Naive thymus-derived CD8-positive, alpha-beta T cell (primary cell): Measurements from ENCODE around the gene DSCAML1. TPM values are rescaled to one million over a fixed set of nuclear protein-coding genes. Genes with fewer than 3 reads are reported as not detected.

Experiments
- ATAC-seq, 2 donors: fragments of 150-1000 bp; cut with Tn5 transposase in 1 of 2; sonication (Bioruptor Pico), chemical (Tn5 transposase) in 1 of 2; 1 replicate in 1 of 2; 2 replicates in 1 of 2; pipeline ENCODE4 v1.10.0; 2021; ENCODE audit warnings: mild to moderate bottlenecking in 2 of 2, moderate library complexity in 2 of 2
- POLR2A ChIA-PET: fragments of 350-600 bp; sonication (Branson Sonifier 250); formaldehyde crosslinking; loops from one replicate; lab custom pipeline; 2021; ENCODE audit warnings: antibody characterized with exemption; lab: Charles Lee
- DNase-seq, 10 donors: peaks; one replicate each; pipeline versions ENCODE4 v3.0.0 to v3.0.0-alpha.2; 2020 to 2022
- H3K27ac Mint-ChIP-seq, 10 donors: one replicate each; pipeline ENCODE4 v1.8.0; 2020 to 2022; ENCODE audit warnings: mild to moderate bottlenecking in 10 of 10, mixed read lengths in 10 of 10, moderate library complexity in 4 of 10, inconsistent platforms in 1 of 10
- H3K27me3 Mint-ChIP-seq, 5 donors: one replicate each; pipeline ENCODE4 v1.8.0; 2021 to 2022; ENCODE audit warnings: mixed read lengths in 5 of 5
- H3K36me3 Mint-ChIP-seq, 3 donors: one replicate each; pipeline ENCODE4 v1.8.0; 2020 to 2022; ENCODE audit warnings: mixed read lengths in 3 of 3, mild to moderate bottlenecking in 2 of 3, inconsistent platforms in 1 of 3
- H3K4me1 Mint-ChIP-seq, 4 donors: one replicate each; pipeline ENCODE4 v1.8.0; 2021 to 2022; ENCODE audit warnings: mixed read lengths in 4 of 4
- H3K4me3 Mint-ChIP-seq, 10 donors: one replicate each; pipeline ENCODE4 v1.8.0; 2020 to 2022; ENCODE audit warnings: mild to moderate bottlenecking in 10 of 10, mixed read lengths in 10 of 10, moderate library complexity in 6 of 10, inconsistent platforms in 1 of 10
- H3K9me3 Mint-ChIP-seq, 9 donors: one replicate each; pipeline ENCODE4 v1.8.0; 2020 to 2022; ENCODE audit warnings: mixed read lengths in 9 of 9, mild to moderate bottlenecking in 3 of 9, inconsistent platforms in 1 of 9, moderate library complexity in 1 of 9
- polyA plus RNA-seq, 3 donors: library from polyadenylated mRNA; unstranded; fragments of 300-500 nt; fragmentation: Illumina TruSeq; gene quantifications; one replicate each; pipeline ENCODE4 v1.2.3, GENCODE V29; 2021
- total RNA-seq, 8 experiments: library from RNA in 2 of 8; stranded (reverse) in 2 of 8; gene quantifications; one replicate each; pipeline ENCODE4 v1.2.3 and lab custom pipeline; 2021 to 2026

The DSCAML1 gene
- total and polyA plus RNA-seq, 5 experiments from 2014 or later = 0.12 to 2.1 (median 0.15) TPM

- DNase-seq (no peak), ATAC-seq (no peak)
- Mint-ChIP-seq H3K36me3 (no peaks in the 10 kb centered on the region), H3K27ac (no peak overlapping the region), H3K27me3 (peaks cover 2 to 15% (median 10%) of the 10 kb centered on the region in 5 donors), H3K4me3 (no peak overlapping the region), H3K9me3 (no peaks in the 10 kb centered on the region), H3K4me1 (no peaks in the 10 kb centered on the region)
- POLR2A ChIA-PET = no interaction called here
These were observed 73.6 kb downstream of the DSCAML1 start for GRCh38 chr11:117723277-117724024.

DNA sequence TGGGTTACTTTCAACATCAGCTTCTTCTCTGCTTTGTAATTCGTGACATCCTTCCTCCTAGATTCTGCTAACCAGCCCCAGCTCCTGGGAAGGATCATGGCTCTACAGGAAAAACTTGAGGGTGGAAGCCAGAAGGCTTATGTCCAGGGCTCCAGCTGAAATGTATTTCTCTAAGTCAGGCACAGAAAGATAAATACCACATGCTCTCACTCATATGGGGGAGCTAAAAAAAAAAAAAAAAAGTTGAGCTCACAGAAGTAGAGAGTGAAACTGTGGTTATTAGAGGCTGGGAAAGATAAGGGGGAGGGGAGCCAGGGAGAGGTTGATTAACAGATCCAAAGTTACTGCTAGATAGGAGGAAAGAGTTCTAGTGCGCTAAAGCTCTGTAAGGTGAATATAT lies 74.9 kb downstream of the DSCAML1 start:
- H3K4me3 Mint-ChIP-seq = no peak overlapping the region
- H3K4me1 Mint-ChIP-seq = no peaks in the 10 kb centered on the region
- peaks cover 0 to 15% (median 10%) of the 10 kb centered on the region in 5 donors for H3K27me3 Mint-ChIP-seq
- DNase-seq = no peak
- ATAC-seq = no peak
- H3K27ac Mint-ChIP-seq = no peak overlapping the region
- H3K36me3 Mint-ChIP-seq = no peaks in the 10 kb centered on the region
- no peaks in the 10 kb centered on the region for H3K9me3 Mint-ChIP-seq
- POLR2A ChIA-PET = no interaction called here

DNA sequence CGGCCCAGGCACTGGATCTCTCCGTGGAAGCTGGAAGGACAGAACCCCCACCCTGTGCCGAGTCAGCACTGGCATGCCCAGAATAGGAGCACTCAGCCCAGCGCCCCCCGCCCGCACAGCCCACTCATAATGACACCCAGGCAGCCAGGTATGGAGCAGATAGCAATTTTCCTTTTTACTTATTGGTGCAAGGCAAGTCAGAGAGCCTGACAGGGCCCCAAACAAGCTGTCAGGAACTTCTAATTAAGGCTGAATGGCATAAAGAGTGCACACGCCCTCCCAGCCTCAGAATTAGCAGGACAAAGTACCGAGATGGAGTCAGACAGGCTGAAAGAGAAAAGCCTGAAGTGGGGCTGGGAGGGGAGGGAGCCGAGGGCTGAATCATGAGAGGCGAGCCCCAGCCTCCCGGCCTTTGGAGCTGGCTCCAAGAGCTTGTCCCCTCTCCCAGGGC lies 76.9 kb downstream of the DSCAML1 start:
- no peaks in the 10 kb centered on the region for H3K4me1 Mint-ChIP-seq
- POLR2A ChIA-PET = no interaction called here

DNA sequence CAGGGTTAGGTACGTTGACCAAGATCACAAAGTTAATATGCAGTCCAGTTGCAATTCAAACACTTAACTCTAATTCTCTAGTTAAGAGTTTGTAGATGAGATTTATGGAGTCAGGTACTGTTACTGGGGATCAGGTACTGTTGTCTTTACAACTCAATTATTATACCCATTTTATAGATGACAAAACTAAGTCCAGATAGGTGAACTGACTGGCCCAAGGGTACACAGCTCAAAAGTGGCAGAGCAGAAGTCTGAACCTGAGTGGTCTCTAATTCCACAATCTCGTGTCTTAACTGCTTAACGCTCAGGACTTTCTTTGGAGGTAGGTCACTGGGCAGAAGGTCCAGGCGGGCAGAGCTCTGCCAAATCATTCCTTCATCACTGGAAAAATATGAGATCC lies 77.5 kb downstream of the DSCAML1 start:
- Mint-ChIP-seq H3K4me3 (no peak overlapping the region), H3K27me3 (peaks cover 0 to 6% (median 2%) of the 10 kb centered on the region in 5 donors), H3K4me1 (no peaks in the 10 kb centered on the region), H3K27ac (no peak overlapping the region), H3K9me3 (no peaks in the 10 kb centered on the region), H3K36me3 (no peaks in the 10 kb centered on the region)
- DNase-seq = no peak
- no peak for ATAC-seq
- POLR2A ChIA-PET = no interaction called here

More for the DNA sequence above, 76.9 kb downstream of the DSCAML1 start:
- DNase-seq = no peak
- no peak for ATAC-seq
- Mint-ChIP-seq H3K9me3 (no peaks in the 10 kb centered on the region), H3K4me3 (no peak overlapping the region), H3K36me3 (no peaks in the 10 kb centered on the region), H3K27ac (no peak overlapping the region), H3K27me3 (peaks cover 0 to 6% (median 2%) of the 10 kb centered on the region in 5 donors)

DNA sequence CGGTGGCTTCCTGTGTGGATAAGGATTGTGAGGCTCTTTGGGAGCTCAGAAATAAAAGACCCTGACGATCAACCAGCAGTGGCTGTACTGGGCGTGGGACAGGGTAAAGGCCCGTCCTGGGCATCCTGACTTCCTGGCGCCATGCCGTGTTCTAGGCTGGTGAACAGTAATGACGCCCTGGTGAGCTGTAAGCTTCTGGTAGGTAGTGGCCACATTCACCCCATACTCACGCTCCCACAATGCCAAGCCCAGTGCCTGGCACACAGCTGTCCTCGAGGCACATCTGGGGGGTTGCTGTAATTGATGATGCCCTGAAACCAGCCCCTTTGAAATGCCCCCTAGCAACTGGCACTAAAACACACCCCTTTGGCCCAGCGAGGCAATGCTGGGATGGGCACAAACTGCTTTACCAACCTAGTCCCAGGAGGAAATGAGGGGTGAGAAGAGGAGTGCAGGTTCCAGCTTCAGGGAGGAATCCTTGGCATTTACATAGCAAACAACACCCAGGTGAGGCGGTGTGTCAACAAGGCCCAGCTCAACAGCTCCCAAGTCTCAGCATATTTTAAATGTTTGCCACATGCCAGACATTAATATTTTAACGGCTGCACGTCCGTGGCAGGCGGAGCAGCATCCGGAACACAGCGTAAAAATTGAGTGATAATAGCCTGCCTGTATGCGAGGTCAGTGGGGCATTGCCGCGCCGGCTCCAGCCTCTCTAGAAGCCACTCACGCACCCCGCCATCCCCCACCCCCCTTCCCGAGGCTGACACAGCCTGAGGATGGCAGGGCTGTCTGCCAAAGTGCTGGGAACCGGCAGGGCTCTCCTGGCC lies 79.3 kb downstream of the DSCAML1 start:
- ATAC-seq (no peak), DNase-seq (no peak)
- POLR2A ChIA-PET = no interaction called here
- Mint-ChIP-seq H3K4me1 (no peaks in the 10 kb centered on the region), H3K27ac (peak overlapping the region in 1 of 10 donors; percentile 29), H3K4me3 (no peak overlapping the region), H3K27me3 (peaks cover 0 to 8% (median 0%) of the 10 kb centered on the region in 5 donors), H3K36me3 (no peaks in the 10 kb centered on the region), H3K9me3 (no peaks in the 10 kb centered on the region)

- H3K9me3 Mint-ChIP-seq = no peaks in the 10 kb centered on the region
- H3K27ac Mint-ChIP-seq = peak overlapping the region in 1 of 10 donors; percentile 13
- POLR2A ChIA-PET = no interaction called here
- H3K27me3 Mint-ChIP-seq = peaks cover 0 to 9% (median 0%) of the 10 kb centered on the region in 5 donors
- H3K36me3 Mint-ChIP-seq = no peaks in the 10 kb centered on the region
- no peak for ATAC-seq
- H3K4me3 Mint-ChIP-seq = no peak overlapping the region
- no peaks in the 10 kb centered on the region for H3K4me1 Mint-ChIP-seq
- DNase-seq = no peak
These were observed 80.2 kb downstream of the DSCAML1 start for GRCh38 chr11:117716521-117717440.

- Mint-ChIP-seq H3K27ac (no peak overlapping the region), H3K27me3 (peaks cover 0 to 10% (median under 1%) of the 10 kb centered on the region in 5 donors), H3K4me3 (no peak overlapping the region), H3K4me1 (no peaks in the 10 kb centered on the region), H3K9me3 (no peaks in the 10 kb centered on the region), H3K36me3 (no peaks in the 10 kb centered on the region)
- no peak for ATAC-seq
- POLR2A ChIA-PET = no interaction called here
- no peak for DNase-seq
These were observed 81.2 kb downstream of the DSCAML1 start for GRCh38 chr11:117715801-117716200.

GRCh38 chr11:117713538-117713991 lies 83.5 kb downstream of the DSCAML1 start:
- H3K27ac Mint-ChIP-seq = no peak overlapping the region
- H3K27me3 Mint-ChIP-seq = peaks cover 0 to 11% (median 8%) of the 10 kb centered on the region in 5 donors
- POLR2A ChIA-PET = no interaction called here
- no peaks in the 10 kb centered on the region for H3K36me3 Mint-ChIP-seq
- H3K4me1 Mint-ChIP-seq = no peaks in the 10 kb centered on the region
- ATAC-seq = no peak
- H3K9me3 Mint-ChIP-seq = no peaks in the 10 kb centered on the region
- no peak for DNase-seq
- no peak overlapping the region for H3K4me3 Mint-ChIP-seq

DNA sequence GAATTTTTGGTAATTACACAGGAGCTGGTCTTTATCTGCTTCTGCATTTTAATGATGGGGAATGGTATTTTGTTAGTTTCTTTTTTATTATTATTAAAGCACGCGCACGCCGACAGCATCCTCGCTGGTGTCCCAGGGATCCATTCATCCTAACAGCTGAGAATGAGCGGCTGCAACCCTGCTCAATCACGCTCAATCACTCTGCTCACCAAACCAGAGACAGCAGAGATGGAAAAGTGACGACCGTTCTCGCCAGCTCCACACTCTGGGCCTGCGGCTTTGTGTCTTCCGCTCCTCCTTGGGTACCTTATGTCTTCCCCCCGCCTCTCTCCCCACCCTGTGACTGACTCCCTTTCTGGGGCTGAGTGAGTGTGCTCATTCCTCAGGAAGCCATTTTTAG lies 84.5 kb downstream of the DSCAML1 start:
- Mint-ChIP-seq H3K9me3 (no peaks in the 10 kb centered on the region), H3K36me3 (no peaks in the 10 kb centered on the region), H3K4me1 (no peaks in the 10 kb centered on the region), H3K27ac (no peak overlapping the region), H3K27me3 (peaks cover 0 to 11% (median 9%) of the 10 kb centered on the region in 5 donors), H3K4me3 (no peak overlapping the region)
- no peak for DNase-seq
- no peak for ATAC-seq
- POLR2A ChIA-PET = no interaction called here

DNA sequence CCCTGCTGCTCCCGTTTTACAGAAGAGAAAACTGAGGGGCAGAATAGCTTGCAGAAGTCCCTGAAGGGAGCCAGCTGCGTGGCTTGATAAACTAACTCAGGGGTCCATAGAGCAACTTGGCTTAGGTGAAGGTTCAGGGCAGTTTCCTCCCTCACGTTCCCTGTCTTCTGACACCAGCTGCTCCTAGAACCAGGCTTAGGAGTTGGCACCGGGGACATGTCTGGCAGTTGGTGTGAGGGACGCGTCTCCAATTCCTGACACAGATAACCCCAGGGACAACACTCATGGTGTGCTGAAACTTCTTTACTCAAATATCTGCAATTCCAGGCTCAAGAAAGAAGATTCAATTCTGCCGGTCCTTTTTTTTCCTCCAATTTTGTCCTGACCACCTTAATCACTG lies 85.7 kb downstream of the DSCAML1 start:
- DNase-seq (no peak), ATAC-seq (no peak)
- Mint-ChIP-seq H3K4me1 (no peaks in the 10 kb centered on the region), H3K27ac (no peak overlapping the region), H3K4me3 (no peak overlapping the region), H3K27me3 (peaks cover 0 to 11% (median 9%) of the 10 kb centered on the region in 5 donors), H3K36me3 (no peaks in the 10 kb centered on the region), H3K9me3 (no peaks in the 10 kb centered on the region)
- POLR2A ChIA-PET = no interaction called here

DNA sequence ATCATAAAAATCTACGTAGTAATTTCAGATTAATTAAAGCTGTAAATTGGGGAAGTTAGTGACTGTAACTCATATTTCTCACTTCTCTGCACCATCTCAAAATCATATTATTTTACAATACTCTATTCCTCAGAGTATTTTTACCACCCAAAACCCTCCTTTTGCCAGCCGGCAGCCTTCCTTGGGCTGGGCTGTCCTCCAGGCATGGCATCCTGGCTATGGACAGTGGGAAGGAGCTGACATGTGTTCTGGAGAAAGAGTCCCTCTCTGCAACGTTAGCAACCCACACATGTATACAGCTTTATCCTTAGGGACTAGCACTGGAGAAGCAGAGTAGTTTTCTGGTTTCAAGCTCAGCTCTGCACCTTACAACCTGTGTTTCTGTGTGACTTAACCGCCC lies 86.8 kb downstream of the DSCAML1 start:
- ATAC-seq (no peak), DNase-seq (no peak)
- H3K27me3 Mint-ChIP-seq = peaks cover 0 to 11% (median 9%) of the 10 kb centered on the region in 5 donors
- H3K27ac Mint-ChIP-seq = no peak overlapping the region
- no peaks in the 10 kb centered on the region for H3K36me3 Mint-ChIP-seq
- no peaks in the 10 kb centered on the region for H3K4me1 Mint-ChIP-seq
- POLR2A ChIA-PET = no interaction called here
- no peak overlapping the region for H3K4me3 Mint-ChIP-seq
- no peaks in the 10 kb centered on the region for H3K9me3 Mint-ChIP-seq

GRCh38 chr11:117706322-117706814 lies 90.6 kb downstream of the DSCAML1 start:
- Mint-ChIP-seq H3K27ac (no peak overlapping the region), H3K4me3 (no peak overlapping the region), H3K27me3 (peaks cover 1 to 21% (median 10%) of the 10 kb centered on the region in 5 donors), H3K4me1 (peaks cover 2 to 9% (median 5%) of the 10 kb centered on the region in 4 donors), H3K9me3 (no peaks in the 10 kb centered on the region), H3K36me3 (no peaks in the 10 kb centered on the region)
- ATAC-seq (no peak), DNase-seq (no peak)
- POLR2A ChIA-PET = no interaction called here
